ENCODE results near the gene OLIG2. TPM values are rescaled to one million over a fixed set of nuclear protein-coding genes. Genes with fewer than 3 reads are reported as not detected.
A peak's percentile ranks its signal among the peaks of the same experiment; 100 is the strongest.

OLIG2 gene
- total RNA-seq, 2 donors from 2014 or later = not detected

GRCh38 chr21:33069243-33069642, 43.5 kb downstream of the OLIG2 start:
- DNase-seq (ENCODE audit: low spot score in 2 of 2) (no peak), ATAC-seq (no peak)
- H3K9me3 Mint-ChIP-seq = no peaks in the 10 kb centered on the region
- H3K27ac Mint-ChIP-seq = no peak overlapping the region
- peaks cover 0 to 5% of the 10 kb centered on the region in 2 donors for H3K36me3 Mint-ChIP-seq

- no peak for DNase-seq (ENCODE audit: low spot score in 2 of 2)
- no peak for ATAC-seq
- Mint-ChIP-seq H3K27ac (no peak overlapping the region), H3K36me3 (peaks cover 0 to 5% of the 10 kb centered on the region in 2 donors), H3K9me3 (no peaks in the 10 kb centered on the region)
These were observed 43.9 kb downstream of the OLIG2 start for GRCh38 chr21:33069645-33069993.

- DNase-seq (ENCODE audit: low spot score in 2 of 2) = peak in 1 of 2 donors; percentile 63
- no peaks in the 10 kb centered on the region for H3K9me3 Mint-ChIP-seq
- H3K27ac Mint-ChIP-seq = no peak within 1 kb of the TSS
- peak; percentile 44 to 88 for ATAC-seq
- H3K36me3 Mint-ChIP-seq = peaks cover 0 to 5% of the 10 kb centered on the region in 2 donors
These were observed 44.4 kb downstream of the OLIG2 start, which contains the start of gene OLIG1 for GRCh38 chr21:33069994-33070743. TSS of gene OLIG1 (plus strand) at chr21:33070141. CDS start at chr21:33070247, 106 bp downstream.

GRCh38 chr21:33070744-33070997, 44.9 kb downstream of the OLIG2 start:
- Mint-ChIP-seq H3K36me3 (peaks cover 0 to 5% of the 10 kb centered on the region in 2 donors), H3K27ac (no peak overlapping the region), H3K9me3 (no peaks in the 10 kb centered on the region)
- DNase-seq (ENCODE audit: low spot score in 2 of 2) (no peak), ATAC-seq (peak in 1 of 2 donors; percentile 23)

GRCh38 chr21:33070998-33071769, 45.4 kb downstream of the OLIG2 start:
- Mint-ChIP-seq H3K36me3 (peaks cover 0 to 5% of the 10 kb centered on the region in 2 donors), H3K27ac (no peak overlapping the region), H3K9me3 (no peaks in the 10 kb centered on the region)
- DNase-seq (ENCODE audit: low spot score in 2 of 2) (peak in 1 of 2 donors; percentile 42), ATAC-seq (peak; percentile 9 to 38)

- H3K27ac Mint-ChIP-seq = no peak overlapping the region
- DNase-seq (ENCODE audit: low spot score in 2 of 2) (peak in 1 of 2 donors; percentile 4), ATAC-seq (no peak)
- no peaks in the 10 kb centered on the region for H3K9me3 Mint-ChIP-seq
- H3K36me3 Mint-ChIP-seq = peaks cover 0 to 5% of the 10 kb centered on the region in 2 donors
These were observed 46.1 kb downstream of the OLIG2 start for GRCh38 chr21:33071770-33072306.

- Mint-ChIP-seq H3K36me3 (peaks cover 0 to 5% of the 10 kb centered on the region in 2 donors), H3K9me3 (no peaks in the 10 kb centered on the region), H3K27ac (no peak overlapping the region)
- no peak for DNase-seq (ENCODE audit: low spot score in 2 of 2)
- no peak for ATAC-seq
These were observed 47.9 kb downstream of the OLIG2 start for GRCh38 chr21:33073636-33074035.

GRCh38 chr21:33075128-33075527, 49.4 kb downstream of the OLIG2 start:
- no peaks in the 10 kb centered on the region for H3K36me3 Mint-ChIP-seq
- ATAC-seq (no peak), DNase-seq (ENCODE audit: low spot score in 2 of 2) (no peak)
- no peak overlapping the region for H3K27ac Mint-ChIP-seq
- H3K9me3 Mint-ChIP-seq = no peaks in the 10 kb centered on the region

- no peak overlapping the region for H3K27ac Mint-ChIP-seq
- DNase-seq (ENCODE audit: low spot score in 2 of 2) (no peak), ATAC-seq (no peak)
- H3K36me3 Mint-ChIP-seq = no peaks in the 10 kb centered on the region
- no peaks in the 10 kb centered on the region for H3K9me3 Mint-ChIP-seq
These were observed 50.0 kb downstream of the OLIG2 start for GRCh38 chr21:33075596-33076195.

GRCh38 chr21:33076600-33077329, 51.0 kb downstream of the OLIG2 start:
- H3K9me3 Mint-ChIP-seq = no peaks in the 10 kb centered on the region
- no peaks in the 10 kb centered on the region for H3K36me3 Mint-ChIP-seq
- no peak overlapping the region for H3K27ac Mint-ChIP-seq
- DNase-seq (ENCODE audit: low spot score in 2 of 2) (no peak), ATAC-seq (no peak)

Other genes with a start within 250 kb of the OLIG2 start
- under 1 TPM in 1 of 2 donors, not detected in 1; 0.23 TPM for gene OLIG1, start 44.2 kb downstream of the OLIG2 start, total RNA-seq
- gene IFNAR2, start 204.0 kb downstream of the OLIG2 start, total RNA-seq = 10 to 100 TPM; 42.2 to 44.4 TPM
- 10 to 100 TPM; 21.4 to 33.5 TPM for gene IL10RB, start 240.4 kb downstream of the OLIG2 start, total RNA-seq